AG04450 (cell line): ENCODE data around the gene SFTPD. TPM values are rescaled to one million over a fixed set of nuclear protein-coding genes. Genes with fewer than 3 reads are reported as not detected.
A peak's percentile ranks its signal among the peaks of the same experiment; 100 is the strongest.

ENCODE experiments used
- CTCF ChIA-PET: fragments of 300-600, 350-600 bp; formaldehyde crosslinking; extraction: SDS; loops from one replicate; lab custom pipeline; 2022; ENCODE audit warnings: antibody characterized with exemption, inconsistent platforms; lab: Charles Lee
- POLR2A ChIA-PET: fragments of 350-600 bp; formaldehyde crosslinking; extraction: SDS; loops from one replicate; lab custom pipeline; 2021; ENCODE audit warnings: antibody characterized with exemption, inconsistent platforms; lab: Yijun Ruan, JAX
- DNase-seq: peaks from one replicate; pipeline ENCODE4 v3.0.0-alpha.2; 2011; ENCODE audit warnings: low read depth, low spot score
- H3K27ac ChIP-seq: one replicate; pipeline ENCODE4 v1.5.1; 2012; ENCODE audit warnings: low read depth, low read length, control low read depth
- H3K27me3 ChIP-seq: one replicate; pipeline ENCODE4 v1.6.0; 2012; ENCODE audit warnings: low read length; ENCODE audit not compliant: control insufficient read depth, insufficient read depth
- H3K4me3 ChIP-seq: 2 replicates; pipeline ENCODE4 v1.5.1; 2011; ENCODE audit warnings: mild to moderate bottlenecking, low read depth, low read length, control low read depth
- H3K9me3 ChIP-seq: 2 replicates; pipeline ENCODE4 v1.5.1; 2012; ENCODE audit warnings: low read length; ENCODE audit not compliant: control insufficient read depth, insufficient read depth
- CTCF ChIP-seq: IDR thresholded peaks from 2 replicates; pipeline ENCODE4 v1.5.1; 2011; ENCODE audit warnings: low read depth, low read length, control low read depth, inconsistent platforms
- polyA plus RNA-seq: library from polyadenylated mRNA; depleted of rRNA; stranded (reverse); fragments of >200 nt; gene quantifications from 2 replicates; pipeline ENCODE4 v1.2.3, GENCODE V29; 2011

SFTPD gene
- polyA plus RNA-seq, 1 experiment, result not detected

DNA sequence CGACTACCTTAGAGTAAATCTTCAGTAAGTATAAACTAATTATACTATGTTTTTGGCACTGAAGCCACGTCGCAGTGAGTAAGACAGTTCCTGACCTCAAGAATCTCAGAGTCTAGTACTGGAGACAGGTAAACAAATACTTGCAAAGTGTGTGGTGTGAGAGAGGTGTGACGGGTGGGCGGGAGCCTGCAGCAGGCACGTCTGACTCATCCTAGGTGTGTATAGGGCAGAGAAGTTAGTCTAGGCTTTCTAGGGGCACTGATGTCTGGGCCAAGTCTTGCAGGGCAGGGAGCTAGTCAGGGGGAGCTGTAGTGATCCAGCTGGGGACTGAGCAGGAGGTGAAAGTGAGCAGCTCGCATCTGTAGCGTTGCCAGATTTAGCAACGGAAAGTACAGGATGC is 35.9 kb upstream of the SFTPD start:
- POLR2A ChIA-PET, result no interaction called here
- CTCF ChIA-PET, result no interaction called here

GRCh38 chr10:79983286-79983909 is 34.5 kb upstream of the SFTPD start:
- POLR2A ChIA-PET, result no interaction called here
- Histone ChIP-seq H3K27me3 (peaks cover 46% of the 10 kb centered on the region), H3K4me3 (no peak overlapping the region), H3K27ac (no peak overlapping the region), H3K9me3 (no peaks in the 10 kb centered on the region)
- CTCF ChIA-PET, result no interaction called here
- TF ChIP-seq CTCF, result no peak
- DNase-seq, result no peak

More for the DNA sequence above, 35.9 kb upstream of the SFTPD start:
- Histone ChIP-seq H3K4me3 (no peak overlapping the region), H3K27me3 (peaks cover 46% of the 10 kb centered on the region), H3K9me3 (no peaks in the 10 kb centered on the region), H3K27ac (no peak overlapping the region)
- no peak for DNase-seq
- no peak for TF ChIP-seq CTCF

DNA sequence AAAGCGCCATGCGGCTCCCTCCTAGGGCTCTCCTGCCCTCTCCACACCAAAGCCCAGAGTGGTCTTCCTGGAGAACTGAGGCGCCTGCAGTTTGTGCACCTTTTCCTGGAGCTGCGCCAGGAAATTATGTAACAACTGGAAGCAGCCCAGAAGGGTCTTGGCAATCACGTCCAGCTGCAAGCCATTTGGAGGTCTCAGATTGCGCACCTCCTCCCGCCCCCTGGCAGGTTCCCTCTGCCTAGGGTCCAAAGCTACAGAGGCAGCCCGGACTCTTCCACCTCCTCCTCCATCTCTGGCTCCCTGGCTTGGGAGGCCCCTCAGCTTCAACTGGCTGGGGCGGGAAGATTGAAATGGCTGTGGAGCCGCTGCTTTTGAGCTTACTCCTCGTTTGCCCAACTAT is 34.0 kb upstream of the SFTPD start:
- CTCF ChIA-PET, result no interaction called here
- POLR2A ChIA-PET, result no interaction called here
- no peak for DNase-seq
- Histone ChIP-seq H3K27me3 (peaks cover 46% of the 10 kb centered on the region), H3K4me3 (no peak overlapping the region), H3K9me3 (no peaks in the 10 kb centered on the region), H3K27ac (no peak overlapping the region)
- no peak for TF ChIP-seq CTCF

DNA sequence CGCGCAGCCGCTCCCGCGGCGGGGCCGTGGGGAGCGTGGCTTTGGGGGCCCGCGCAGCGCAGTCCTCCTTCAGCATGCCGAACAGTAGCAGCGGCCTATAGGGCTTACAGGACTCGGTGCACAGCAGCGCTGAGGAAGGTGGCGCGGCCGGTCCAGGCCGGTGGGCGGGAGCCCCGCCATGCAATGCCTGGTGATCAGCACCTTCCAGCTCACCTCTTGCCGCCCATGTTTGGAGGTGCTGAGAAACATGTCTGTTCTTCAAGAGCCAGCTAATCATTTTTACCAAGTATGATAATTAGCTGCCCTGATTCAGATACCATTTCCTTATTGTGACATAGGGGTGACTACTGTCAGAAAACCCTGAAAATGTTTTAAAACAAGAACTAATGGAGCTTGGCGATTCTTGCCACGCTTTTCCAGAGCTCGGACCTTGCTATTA is 33.5 kb upstream of the SFTPD start:
- DNase-seq, result no peak
- POLR2A ChIA-PET, result no interaction called here
- CTCF ChIA-PET, result no interaction called here
- Histone ChIP-seq H3K9me3 (no peaks in the 10 kb centered on the region), H3K27ac (no peak overlapping the region), H3K4me3 (no peak overlapping the region), H3K27me3 (peaks cover 46% of the 10 kb centered on the region)
- no peak for TF ChIP-seq CTCF

DNA sequence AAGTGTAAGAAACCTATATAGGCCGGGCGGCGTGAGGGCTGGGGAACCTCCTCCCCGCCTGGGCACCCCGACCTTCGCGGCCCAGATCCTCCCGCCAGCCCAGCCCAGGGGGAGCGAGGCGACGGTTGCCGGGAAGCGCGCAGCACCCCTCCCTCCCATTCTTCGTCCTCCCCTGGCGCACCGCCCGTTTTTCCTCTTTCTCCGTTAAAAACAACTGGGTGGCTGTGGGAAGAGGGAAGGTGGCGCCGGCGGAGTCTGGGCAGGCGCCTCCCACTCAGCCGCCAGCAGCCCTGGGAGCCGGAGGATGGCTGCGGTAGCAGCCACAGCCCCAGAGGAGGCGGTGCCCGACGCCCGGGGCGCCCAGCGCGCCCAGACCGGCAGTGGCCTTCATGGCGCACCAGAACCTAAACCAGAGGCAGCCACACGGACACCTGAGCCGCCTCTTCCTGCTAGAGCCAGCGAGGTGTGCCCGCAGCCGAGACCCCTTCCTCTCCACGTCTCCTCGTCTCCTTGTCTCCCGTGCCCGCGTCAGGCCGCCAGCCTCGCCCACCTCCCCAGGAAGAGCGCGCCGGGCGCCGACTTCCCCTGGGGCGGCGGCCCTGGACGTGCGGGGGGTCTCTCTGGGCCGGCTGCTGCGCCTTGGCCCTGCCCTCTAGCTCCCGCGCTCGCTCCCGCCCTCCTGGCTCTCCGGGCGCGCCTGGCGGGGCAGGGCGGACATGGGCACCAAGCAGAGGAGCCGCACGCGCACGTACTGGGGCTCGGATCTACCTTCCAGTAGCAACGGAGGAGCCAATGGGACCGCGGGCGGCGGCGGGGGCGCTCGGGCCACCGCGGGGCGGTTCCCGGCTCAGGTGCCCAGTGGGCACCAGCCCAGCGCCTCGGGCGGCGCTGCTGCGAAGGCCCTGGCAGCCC is 32.8 kb upstream of the SFTPD start:
- peaks cover 46% of the 10 kb centered on the region for H3K27me3 ChIP-seq
- 0 out of 2 replicates have a peak, but pooled peaks have one; percentile 2 for TF ChIP-seq CTCF
- no peak overlapping the region for H3K27ac ChIP-seq
- H3K9me3 ChIP-seq, result no peaks in the 10 kb centered on the region
- DNase-seq, result no peak
- ChIA-PET CTCF (no interaction called here), POLR2A (no interaction called here)
- H3K4me3 ChIP-seq, result peak overlapping the region; percentile 54
